PC-9 (cell line): ENCODE measurements around the gene CRYBB2. TPM values are rescaled to one million over a fixed set of nuclear protein-coding genes. Genes with fewer than 3 reads are reported as not detected.

Experiments used
- BruUV-seq: library from RNA; stranded (reverse); fragments of 400-500 nt; replicated peaks from 2 replicates; lab custom pipeline; 2021; lab: Mats Ljungman, UMichigan
- CTCF ChIA-PET: fragments of 300-600 bp; sonication (Branson Sonifier 250); formaldehyde crosslinking; loops from one replicate; lab custom pipeline; 2022; ENCODE audit warnings: antibody characterized with exemption; lab: Charles Lee
- POLR2A ChIA-PET: fragments of 300-600 bp; sonication (Branson Sonifier 250); formaldehyde crosslinking; loops from one replicate; lab custom pipeline; 2022; ENCODE audit warnings: antibody characterized with exemption; ENCODE audit not compliant: unreplicated experiment; lab: Charles Lee
- DNase-seq, 2 experiments: peaks; one replicate each; pipeline versions ENCODE4 v3.0.0 to v3.0.0-alpha.2; 2015 to 2022; ENCODE audit warnings: mixed read lengths in 1 of 2
- H2AFZ ChIP-seq: fragments of 200-600 bp; sonication (generic); 2 replicates; pipeline ENCODE4 v1.8.1; 2017; ENCODE audit warnings: antibody characterized with exemption
- H3F3A ChIP-seq: fragments of 200-600 bp; sonication (generic); 2 replicates; pipeline ENCODE4 v1.8.1; 2017; ENCODE audit warnings: antibody characterized with exemption, mild to moderate bottlenecking, low read depth; ENCODE audit not compliant: insufficient read depth
- H3K27ac ChIP-seq: fragments of 200-600 bp; sonication (generic); 2 replicates; pipeline ENCODE4 v1.6.1; 2016; ENCODE audit warnings: mixed run types
- H3K27me3 ChIP-seq: fragments of 200-600 bp; sonication (generic); 2 replicates; pipeline ENCODE4 v1.6.1; 2016; ENCODE audit warnings: low read depth, mixed run types; ENCODE audit not compliant: insufficient read depth
- H3K36me3 ChIP-seq: fragments of 200-600 bp; sonication (generic); 2 replicates; pipeline ENCODE4 v1.6.1; 2016; ENCODE audit warnings: low read depth, mixed run types
- H3K4me1 ChIP-seq: fragments of 200-600 bp; sonication (generic); replicated peaks from 2 replicates; pipeline ENCODE4 v1.6.1; 2016; ENCODE audit warnings: mixed run types; ENCODE audit not compliant: insufficient read depth
- H3K4me2 ChIP-seq: fragments of 200-600 bp; sonication (generic); 2 replicates; pipeline ENCODE4 v1.6.1; 2017; ENCODE audit warnings: mixed run types
- H3K4me3 ChIP-seq: fragments of 200-600 bp; sonication (generic); 2 replicates; pipeline ENCODE4 v1.6.1; 2016; ENCODE audit warnings: mixed run types
- H3K79me2 ChIP-seq: fragments of 200-600 bp; sonication (generic); 2 replicates; pipeline ENCODE4 v1.6.1; 2017; ENCODE audit warnings: low read depth, mixed run types
- H3K9me2 ChIP-seq: fragments of 200-600 bp; sonication (generic); 2 replicates; pipeline ENCODE4 v1.8.1; 2017; ENCODE audit warnings: mild to moderate bottlenecking; ENCODE audit not compliant: insufficient read depth
- H3K9me3 ChIP-seq: fragments of 200-600 bp; sonication (generic); 2 replicates; pipeline ENCODE4 v1.8.1; 2016; ENCODE audit warnings: low read depth; ENCODE audit not compliant: insufficient read depth
- H4K20me1 ChIP-seq: fragments of 200-600 bp; sonication (generic); 2 replicates; pipeline ENCODE4 v1.8.1; 2017; ENCODE audit not compliant: insufficient read depth
- CTCF ChIP-seq: fragments of 200-600 bp; sonication (generic); conservative IDR thresholded peaks from 2 replicates; pipeline ENCODE4 v1.6.1; 2017; ENCODE audit warnings: mixed run types, antibody characterized with exemption, mild to moderate bottlenecking, moderate library complexity
- EZH2 ChIP-seq: fragments of 200-600 bp; sonication (generic); IDR thresholded peaks from 2 replicates; pipeline ENCODE4 v1.8.0; 2017; ENCODE audit warnings: antibody characterized with exemption, low read depth
- intact Hi-C: fragments of 100-400 bp; cut with micrococcal nuclease; formaldehyde crosslinking; loops from one replicate; pipeline ENCODE4 v1.10.0; 2022; ENCODE audit not compliant: unreplicated experiment
- total RNA-seq: library from RNA; stranded (reverse); gene quantifications from 2 replicates; pipeline ENCODE4 v1.2.3, GENCODE V29; 2021

Gene CRYBB2
- total RNA-seq, 1 experiment from 2014 or later, result 1.0 TPM

GRCh38 chr22:25219948-25220442 lies 556 bp downstream of the CRYBB2 start:
- no TSS peak for BruUV-seq
- no peaks in the 10 kb centered on the region for H3K36me3 ChIP-seq
- H3K4me3 ChIP-seq, result no peak overlapping the region
- no peak for DNase-seq
- TF ChIP-seq EZH2 (no peak), CTCF (no peak)
- no peaks in the 10 kb centered on the region for H3K79me2 ChIP-seq
- H3K9me3 ChIP-seq, result no peaks in the 10 kb centered on the region
- ChIA-PET CTCF (no interaction called here), POLR2A (no interaction called here)
- no peak overlapping the region for H3K27ac ChIP-seq
- no peak overlapping the region for H3K4me2 ChIP-seq
- no peaks in the 10 kb centered on the region for H3F3A ChIP-seq
- H2AFZ ChIP-seq, result no peak overlapping the region
- intact Hi-C loops, result no loop called here
- H4K20me1 ChIP-seq, result no peaks in the 10 kb centered on the region
- H3K27me3 ChIP-seq, result 0 out of 2 replicates have a peak, but pooled peaks cover 4% of the 10 kb centered on the region
- no peaks in the 10 kb centered on the region for H3K9me2 ChIP-seq
- H3K4me1 ChIP-seq, result no peaks in the 10 kb centered on the region

GRCh38 chr22:25221790-25222189 lies 2.4 kb downstream of the CRYBB2 start:
- no peaks in the 10 kb centered on the region for H3K4me1 ChIP-seq
- H4K20me1 ChIP-seq, result no peaks in the 10 kb centered on the region
- H3K79me2 ChIP-seq, result no peaks in the 10 kb centered on the region
- POLR2A ChIA-PET, result no interaction called here
- intact Hi-C loops, result no loop called here
- H2AFZ ChIP-seq, result no peak overlapping the region
- BruUV-seq, result no TSS peak
- H3K27me3 ChIP-seq, result 0 out of 2 replicates have a peak, but pooled peaks cover 4% of the 10 kb centered on the region
- no peaks in the 10 kb centered on the region for H3F3A ChIP-seq
- no peak overlapping the region for H3K4me3 ChIP-seq
- no peak overlapping the region for H3K27ac ChIP-seq
- no peak for DNase-seq
- H3K4me2 ChIP-seq, result no peak overlapping the region
- no peaks in the 10 kb centered on the region for H3K9me3 ChIP-seq
- CTCF ChIA-PET, result no interaction called here
- no peak for TF ChIP-seq EZH2
- TF ChIP-seq CTCF, result no peak
- no peaks in the 10 kb centered on the region for H3K36me3 ChIP-seq
- H3K9me2 ChIP-seq, result no peaks in the 10 kb centered on the region

- no peak overlapping the region for H2AFZ ChIP-seq
- H3K9me2 ChIP-seq, result no peaks in the 10 kb centered on the region
- no peak overlapping the region for H3K4me2 ChIP-seq
- TF ChIP-seq CTCF (no peak), EZH2 (no peak)
- POLR2A ChIA-PET, result no interaction called here
- no peaks in the 10 kb centered on the region for H3K4me1 ChIP-seq
- H3F3A ChIP-seq, result no peaks in the 10 kb centered on the region
- intact Hi-C loops, result no loop called here
- no peaks in the 10 kb centered on the region for H3K79me2 ChIP-seq
- no TSS peak for BruUV-seq
- H3K4me3 ChIP-seq, result no peak overlapping the region
- DNase-seq, result no peak
- H3K9me3 ChIP-seq, result no peaks in the 10 kb centered on the region
- H3K36me3 ChIP-seq, result no peaks in the 10 kb centered on the region
- CTCF ChIA-PET, result no interaction called here
- H4K20me1 ChIP-seq, result no peaks in the 10 kb centered on the region
- 0 out of 2 replicates have a peak, but pooled peaks cover 4% of the 10 kb centered on the region for H3K27me3 ChIP-seq
- no peak overlapping the region for H3K27ac ChIP-seq
These were observed 3.9 kb downstream of the CRYBB2 start for GRCh38 chr22:25223269-25223850.
